Renal pelvis (tissue), 3 donors: Measurements from ENCODE around the gene DGCR2. TPM values are rescaled to one million over a fixed set of nuclear protein-coding genes. Genes with fewer than 3 reads are reported as not detected.

Experiments used
- polyA plus RNA-seq, 3 donors: library from polyadenylated mRNA; unstranded; fragments of 120-200 nt; gene quantifications; one replicate each; pipeline ENCODE4 v1.2.1, GENCODE V29; 2013; ENCODE audit not compliant: insufficient read length in 3 of 3

The DGCR2 gene
- polyA plus RNA-seq, 3 donors, result 75.2 to 88.1 (median 81.3) TPM

Other genes starting within 250 kb of the DGCR2 start
- gene DGCR6, start 216.1 kb downstream of the DGCR2 start, polyA plus RNA-seq, result 10 to 100 TPM; 12.9 to 14.4 (median 13.6) TPM
- gene PRODH, start 186.1 kb downstream of the DGCR2 start, polyA plus RNA-seq, result 10 to 100 TPM; 27.2 to 30.4 (median 28.9) TPM
- not detected for gene TSSK2, start 8.9 kb upstream of the DGCR2 start, polyA plus RNA-seq
- 10 to 100 TPM; 15.3 to 18.7 (median 16.7) TPM for gene ESS2, start 22.2 kb upstream of the DGCR2 start, polyA plus RNA-seq
- not detected for gene GSC2, start 27.9 kb upstream of the DGCR2 start, polyA plus RNA-seq
- gene SLC25A1, start 56.3 kb upstream of the DGCR2 start, polyA plus RNA-seq, result 100 to 1,000 TPM in 1 of 3 donors, 10 to 100 TPM in 2; 85.8 to 105 (median 86.6) TPM
- 1 to 10 TPM; 4.8 to 8.4 (median 5.4) TPM for gene CLTCL1, start 169.3 kb upstream of the DGCR2 start, polyA plus RNA-seq